Omental fat pad (tissue), 4 donors: ENCODE measurements around the gene CCDC187. TPM values are rescaled to one million over a fixed set of nuclear protein-coding genes. Genes with fewer than 3 reads are reported as not detected.

Experiments
- ATAC-seq: fragments of 150-250 bp; one replicate; pipeline ENCODE4 v1.9.1; 2016; ENCODE audit warnings: mild to moderate bottlenecking, moderate library complexity; ENCODE audit not compliant: low FRiP score
- DNase-seq: peaks from one replicate; pipeline ENCODE4 v3.0.0-alpha.2; 2019; ENCODE audit warnings: low spot score
- CTCF ChIP-seq, 3 donors: fragments of 450-650 bp; IDR thresholded peaks; one replicate each; pipeline ENCODE4 v1.5.1; 2016 to 2017; ENCODE audit warnings: antibody characterized with exemption in 3 of 3, mild to moderate bottlenecking in 3 of 3, moderate library complexity in 2 of 3
- total RNA-seq, 4 donors: library from RNA; depleted of rRNA; stranded (reverse); fragments of >200 nt; gene quantifications; one replicate each; pipeline ENCODE4 v1.1.0, GENCODE V29; 2016

The CCDC187 gene
- total RNA-seq, 4 donors from 2014 or later = not detected

GRCh38 chr9:136278221-136278620 is 25.7 kb downstream of the CCDC187 start:
- DNase-seq (no peak), ATAC-seq (no peak)
- TF ChIP-seq CTCF (IDR thresholded peaks at IDR 0.05) = no peak

- no peak for TF ChIP-seq CTCF (IDR thresholded peaks at IDR 0.05)
- no peak for ATAC-seq
- no peak for DNase-seq
Measured at GRCh38 chr9:136277746-136278145, 26.1 kb downstream of the CCDC187 start.

- no peak for DNase-seq
- no peak for TF ChIP-seq CTCF (IDR thresholded peaks at IDR 0.05)
- no peak for ATAC-seq
Measured at GRCh38 chr9:136276716-136277115, 27.2 kb downstream of the CCDC187 start.

DNA sequence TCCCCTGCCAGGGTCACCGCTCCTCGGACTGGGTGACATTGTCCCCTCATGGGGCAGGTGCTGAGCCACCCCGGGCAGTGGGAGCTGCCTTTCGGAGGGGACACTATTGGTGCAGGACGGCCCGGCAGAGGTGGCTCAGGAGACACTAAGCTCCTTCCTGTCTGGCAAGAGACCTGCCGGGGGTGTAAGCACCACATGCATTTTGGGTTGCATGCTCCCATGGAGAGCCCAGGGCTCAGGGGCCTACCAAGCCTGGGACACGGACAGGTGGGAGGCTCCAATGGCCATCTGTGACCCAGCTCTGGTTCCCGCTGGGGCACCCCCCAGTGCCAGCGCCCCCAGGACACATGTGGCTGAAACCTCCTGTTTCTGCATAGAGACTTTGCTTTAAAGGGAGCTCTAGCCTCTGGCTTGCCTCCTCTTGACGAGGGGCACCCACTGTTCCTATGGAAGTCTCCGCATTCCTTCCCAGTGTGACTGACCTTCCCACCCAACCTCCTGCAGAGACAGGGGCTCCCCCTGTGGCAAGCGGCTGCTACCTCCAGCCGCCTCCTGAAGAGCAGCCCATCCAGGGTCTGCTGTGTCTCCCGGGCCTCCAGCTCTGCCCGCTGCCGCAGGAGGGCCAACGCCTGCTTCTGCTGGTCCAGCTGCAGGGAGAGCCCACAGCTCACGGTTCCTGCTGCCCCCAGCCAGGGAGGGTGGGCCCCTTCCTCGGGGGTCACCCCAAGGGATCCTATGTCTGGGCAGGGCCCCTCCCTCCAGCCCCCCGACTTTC is 28.1 kb downstream of the CCDC187 start:
- ATAC-seq = no peak
- no peak for TF ChIP-seq CTCF (IDR thresholded peaks at IDR 0.05)
- no peak for DNase-seq

- TF ChIP-seq CTCF (IDR thresholded peaks at IDR 0.05) = no peak
- no peak for DNase-seq
- no peak for ATAC-seq
Measured at GRCh38 chr9:136274786-136275654, 28.9 kb downstream of the CCDC187 start.

GRCh38 chr9:136273921-136274785 is 29.7 kb downstream of the CCDC187 start:
- no peak for TF ChIP-seq CTCF (IDR thresholded peaks at IDR 0.05)
- DNase-seq (no peak), ATAC-seq (no peak)
